DOHH2 (cell line): ENCODE results near the gene MRPL33.

ENCODE experiments used
- H3F3A ChIP-seq: fragments of 200-600 bp; sonication (generic), shearing (Covaris generic); 2 replicates; pipeline ENCODE4 v1.6.0; 2016; ENCODE audit warnings: antibody characterized with exemption, mild to moderate bottlenecking; ENCODE audit not compliant: control insufficient read depth, insufficient read depth
- H3K27ac ChIP-seq: fragments of 200-600 bp; sonication (generic); 2 replicates; pipeline ENCODE4 v1.5.1; 2014; ENCODE audit warnings: low read depth, mild to moderate bottlenecking, low read length, moderate library complexity
- H3K27me3 ChIP-seq: fragments of 200-600 bp; sonication (generic); 2 replicates; pipeline ENCODE4 v1.6.1; 2014; ENCODE audit warnings: mild to moderate bottlenecking, low read length, mixed read lengths; ENCODE audit not compliant: control insufficient read depth
- H3K36me3 ChIP-seq: fragments of 200-600 bp; sonication (generic); 2 replicates; pipeline ENCODE4 v1.6.1; 2014; ENCODE audit warnings: mild to moderate bottlenecking, low read length, moderate library complexity, mixed read lengths; ENCODE audit not compliant: control insufficient read depth
- H3K4me1 ChIP-seq: fragments of 200-600 bp; sonication (generic); 2 replicates; pipeline ENCODE4 v1.6.1; 2014; ENCODE audit warnings: mild to moderate bottlenecking, low read length, mixed read lengths; ENCODE audit not compliant: control insufficient read depth
- H3K4me2 ChIP-seq: fragments of 200-600 bp; sonication (generic); 2 replicates; pipeline ENCODE4 v1.6.0; 2014; ENCODE audit warnings: mild to moderate bottlenecking, low read length, moderate library complexity
- H3K4me3 ChIP-seq: fragments of 200-600 bp; sonication (generic); 2 replicates; pipeline ENCODE4 v1.5.1; 2014; ENCODE audit warnings: mild to moderate bottlenecking, low read length, mixed read lengths
- H3K79me2 ChIP-seq: fragments of 200-600 bp; sonication (generic); 2 replicates; pipeline ENCODE4 v1.6.1; 2014; ENCODE audit warnings: mild to moderate bottlenecking, low read length, mixed read lengths; ENCODE audit not compliant: control insufficient read depth
- H3K9me2 ChIP-seq: fragments of 200-600 bp; sonication (generic); replicated peaks from 2 replicates; pipeline ENCODE4 v1.6.1; 2014; ENCODE audit warnings: mild to moderate bottlenecking, low read length, mixed read lengths; ENCODE audit not compliant: control insufficient read depth
- H3K9me3 ChIP-seq: fragments of 200-600 bp; sonication (generic); 2 replicates; pipeline ENCODE4 v1.6.1; 2014; ENCODE audit warnings: antibody characterized with exemption, low read length, mixed read lengths; ENCODE audit not compliant: control insufficient read depth, insufficient read depth
- H4K20me1 ChIP-seq: fragments of 200-600 bp; sonication (generic); 2 replicates; pipeline ENCODE4 v1.6.0; 2014; ENCODE audit warnings: low read depth, mild to moderate bottlenecking, antibody characterized with exemption, low read length, moderate library complexity; ENCODE audit not compliant: control insufficient read depth, insufficient read depth
- CTCF ChIP-seq: fragments of 200-600 bp; sonication (generic); IDR thresholded peaks from one replicate; pipeline ENCODE4 v1.5.1; 2014; ENCODE audit warnings: antibody characterized with exemption, mild to moderate bottlenecking, low read depth, low read length; ENCODE audit not compliant: poor library complexity, severe bottlenecking
- EZH2phosphoT487 ChIP-seq: fragments of 200-600 bp; sonication (generic); IDR thresholded peaks from 2 replicates; pipeline ENCODE4 v1.6.1; 2017; ENCODE audit warnings: borderline replicate concordance, mild to moderate bottlenecking, antibody characterized with exemption, low read length, moderate library complexity, mixed read lengths

The MRPL33 gene

GRCh38 chr2:27724191-27724590, 47.3 kb upstream of the MRPL33 start:
- no peaks in the 10 kb centered on the region for H3K36me3 ChIP-seq
- no peaks in the 10 kb centered on the region for H3F3A ChIP-seq
- peaks cover 12% of the 10 kb centered on the region for H3K27me3 ChIP-seq
- H3K4me1 ChIP-seq = no peaks in the 10 kb centered on the region
- H3K79me2 ChIP-seq = no peaks in the 10 kb centered on the region
- H3K27ac ChIP-seq = no peak overlapping the region
- H3K4me3 ChIP-seq = no peak overlapping the region
- no peak overlapping the region for H3K4me2 ChIP-seq
- no peaks in the 10 kb centered on the region for H3K9me2 ChIP-seq
- no peak for TF ChIP-seq EZH2phosphoT487
- no peak for TF ChIP-seq CTCF
- no peaks in the 10 kb centered on the region for H3K9me3 ChIP-seq
- no peaks in the 10 kb centered on the region for H4K20me1 ChIP-seq

- no peak for TF ChIP-seq EZH2phosphoT487
- no peak for TF ChIP-seq CTCF
- Histone ChIP-seq H3K36me3 (no peaks in the 10 kb centered on the region), H4K20me1 (no peaks in the 10 kb centered on the region), H3K27ac (no peak overlapping the region), H3F3A (no peaks in the 10 kb centered on the region), H3K9me2 (no peaks in the 10 kb centered on the region), H3K4me1 (peaks cover 5% of the 10 kb centered on the region), H3K9me3 (no peaks in the 10 kb centered on the region), H3K27me3 (peaks cover 5% of the 10 kb centered on the region), H3K4me3 (no peak overlapping the region), H3K4me2 (no peak overlapping the region), H3K79me2 (no peaks in the 10 kb centered on the region)
Measured at GRCh38 chr2:27724905-27725701, 46.4 kb upstream of the MRPL33 start.

- no peak overlapping the region for H3K4me2 ChIP-seq
- H3K27ac ChIP-seq = no peak overlapping the region
- TF ChIP-seq CTCF = no peak
- TF ChIP-seq EZH2phosphoT487 = no peak
- H3K4me1 ChIP-seq = peaks cover 14% of the 10 kb centered on the region
- H3K27me3 ChIP-seq = peaks cover 5% of the 10 kb centered on the region; the same call in 1 of the 2 replicates
- no peaks in the 10 kb centered on the region for H3F3A ChIP-seq
- no peak overlapping the region for H3K4me3 ChIP-seq
- H3K79me2 ChIP-seq = no peaks in the 10 kb centered on the region
- H3K9me2 ChIP-seq = no peaks in the 10 kb centered on the region
- no peaks in the 10 kb centered on the region for H3K9me3 ChIP-seq
- no peaks in the 10 kb centered on the region for H3K36me3 ChIP-seq
- no peaks in the 10 kb centered on the region for H4K20me1 ChIP-seq
Measured at GRCh38 chr2:27727257-27727656, 44.3 kb upstream of the MRPL33 start.
